ENCODE data around the gene SNTG2. TPM values are rescaled to one million over a fixed set of nuclear protein-coding genes. Genes with fewer than 3 reads are reported as not detected.

Gene SNTG2
- total and polyA plus RNA-seq, 10 of the 15 experiments (the other 5 are each of a cell fraction or from before 2014, with no cell fraction given) = not detected

GRCh38 chr2:925309-925708, 25.3 kb upstream of the SNTG2 start (continued):
- TF ChIP-seq NFIC (IDR thresholded peaks at IDR 0.05; ENCODE audit: low read depth, low read length) = no peak

- POLR2A ChIA-PET = no interaction called here
- CTCF ChIA-PET = no interaction called here
- SMC1A ChIA-PET (ENCODE audit: uncharacterized antibody, unreplicated experiment) = no interaction called here
- no TSS peak for BruUV-seq (replicated peaks)
- intact Hi-C loops (cut with micrococcal nuclease; ENCODE audit: unreplicated experiment) (no loop called here), in situ Hi-C loops (cut with MboI) (no loop called here)
- H3K79me2 ChIP-seq (ENCODE audit: control insufficient read depth, insufficient read depth, low read length) = no peaks in the 10 kb centered on the region
- H3K4me3 ChIP-seq = no peak overlapping the region
- no peak overlapping the region for H3K4me2 ChIP-seq (ENCODE audit: control insufficient read depth, insufficient read depth)
- no peaks in the 10 kb centered on the region for H3K4me1 ChIP-seq (ENCODE audit: control insufficient read depth, insufficient read depth, low read length)
- H3K27me3 ChIP-seq (replicated peaks in 1 of 2; ENCODE audit: control insufficient read depth in 2 of 2, insufficient read depth in 2 of 2, low read length in 1 of 2) = no peaks in the 10 kb centered on the region
- H3K9me3 ChIP-seq (replicated peaks; ENCODE audit: control insufficient read depth, insufficient read depth, low read length) = no peaks in the 10 kb centered on the region; the same call in 2 of the 3 replicates
- RAD21 ChIA-PET (ENCODE audit: unreplicated experiment) = no interaction called here
- H2AFZ ChIP-seq (ENCODE audit: control insufficient read depth, low read depth, low read length) = no peak overlapping the region
- FAIRE-seq = no peak
- H3K27ac ChIP-seq (ENCODE audit: control insufficient read depth, insufficient read depth) = no peak overlapping the region
- DNase-seq (ENCODE audit: low read depth, low spot score) = no peak
- ATAC-seq = no peak
- H4K20me1 ChIP-seq (ENCODE audit: control insufficient read depth, insufficient read depth) = no peaks in the 10 kb centered on the region
- H3K9ac ChIP-seq (ENCODE audit: control insufficient read depth, insufficient read depth, low read length) = no peak overlapping the region
- no peaks in the 10 kb centered on the region for H3K36me3 ChIP-seq (ENCODE audit: control insufficient read depth in 2 of 2, insufficient read depth in 2 of 2, low read length in 1 of 2)
- WGBS (ENCODE audit: insufficient coverage, insufficient replicate concordance, low lambda C conversion rate, missing lambda C conversion rate) = 5% methylated on average over 8 of the region's 8 CpGs
- no peak for TF ChIP-seq MEF2B (IDR thresholded peaks at IDR 0.05; ENCODE audit: partially characterized antibody, poor library complexity, severe bottlenecking)
- TF ChIP-seq BMI1 (IDR thresholded peaks at IDR 0.05; ENCODE audit: borderline replicate concordance) = no peak
- TF ChIP-seq ZNF592 (IDR thresholded peaks at IDR 0.05) = no peak
- no peak for TF ChIP-seq CHD4 (IDR thresholded peaks at IDR 0.05)
- no peak for TF ChIP-seq CTCF (IDR thresholded peaks at IDR 0.05 in 2 of 3, conservative IDR thresholded peaks at IDR 0.05 in 1 of 3; ENCODE audit: control insufficient read depth in 2 of 3, extremely low read depth in 1 of 3, insufficient read depth in 1 of 3, low read depth in 3 of 3, low read length in 3 of 3)
- TF ChIP-seq YY1 (IDR thresholded peaks at IDR 0.05; ENCODE audit: low read depth, low read length) = no peak
- no peak for TF ChIP-seq ZBTB11 (CRISPR knock-in tag; IDR thresholded peaks at IDR 0.05)
- TF ChIP-seq NR2F1 (conservative IDR thresholded peaks at IDR 0.05) = no peak
- no peak for TF ChIP-seq CBX3 (IDR thresholded peaks at IDR 0.05; ENCODE audit: borderline replicate concordance, low read depth)
- TF ChIP-seq, protein P1, sequence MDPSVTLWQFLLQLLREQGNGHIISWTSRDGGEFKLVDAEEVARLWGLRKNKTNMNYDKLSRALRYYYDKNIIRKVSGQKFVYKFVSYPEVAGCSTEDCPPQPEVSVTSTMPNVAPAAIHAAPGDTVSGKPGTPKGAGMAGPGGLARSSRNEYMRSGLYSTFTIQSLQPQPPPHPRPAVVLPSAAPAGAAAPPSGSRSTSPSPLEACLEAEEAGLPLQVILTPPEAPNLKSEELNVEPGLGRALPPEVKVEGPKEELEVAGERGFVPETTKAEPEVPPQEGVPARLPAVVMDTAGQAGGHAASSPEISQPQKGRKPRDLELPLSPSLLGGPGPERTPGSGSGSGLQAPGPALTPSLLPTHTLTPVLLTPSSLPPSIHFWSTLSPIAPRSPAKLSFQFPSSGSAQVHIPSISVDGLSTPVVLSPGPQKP (IDR thresholded peaks at IDR 0.05; ENCODE audit: low read depth, low read length) = no peak
- TF ChIP-seq RB1 (IDR thresholded peaks at IDR 0.05; ENCODE audit: borderline replicate concordance) = no peak
- TF ChIP-seq ZNF274 (IDR thresholded peaks at IDR 0.05; ENCODE audit: insufficient read depth, insufficient read length) = no peak
Observed at GRCh38 chr2:925711-926110, 24.9 kb upstream of the SNTG2 start.
